Skeletal muscle satellite cell (primary cell): ENCODE results near the gene CAMK1D.

Experiments
- H3K27me3 ChIP-seq: 2 replicates; pipeline ENCODE4 v1.7.0; 2013; ENCODE audit warnings: low read length; ENCODE audit not compliant: control insufficient read depth, insufficient read depth
- H3K36me3 ChIP-seq: 2 replicates; pipeline ENCODE4 v1.7.0; 2013; ENCODE audit warnings: mild to moderate bottlenecking, control low read depth, low read length; ENCODE audit not compliant: insufficient read depth
- H3K4me1 ChIP-seq: 2 replicates; pipeline ENCODE4 v1.7.0; 2013; ENCODE audit warnings: low read length; ENCODE audit not compliant: control insufficient read depth, insufficient read depth
- H3K4me2 ChIP-seq: 2 replicates; pipeline ENCODE4 v1.7.0; 2013; ENCODE audit warnings: mild to moderate bottlenecking, low read length
- H3K4me3 ChIP-seq: 2 replicates; pipeline ENCODE4 v1.7.0; 2013; ENCODE audit warnings: low read length
- H3K9ac ChIP-seq: 2 replicates; pipeline ENCODE4 v1.7.0; 2013; ENCODE audit warnings: mild to moderate bottlenecking, low read depth, low read length, moderate library complexity
- H3K9me3 ChIP-seq: replicated peaks from 2 replicates; pipeline ENCODE4 v1.7.0; 2013; ENCODE audit warnings: mild to moderate bottlenecking, control low read depth, low read length

The CAMK1D gene

DNA sequence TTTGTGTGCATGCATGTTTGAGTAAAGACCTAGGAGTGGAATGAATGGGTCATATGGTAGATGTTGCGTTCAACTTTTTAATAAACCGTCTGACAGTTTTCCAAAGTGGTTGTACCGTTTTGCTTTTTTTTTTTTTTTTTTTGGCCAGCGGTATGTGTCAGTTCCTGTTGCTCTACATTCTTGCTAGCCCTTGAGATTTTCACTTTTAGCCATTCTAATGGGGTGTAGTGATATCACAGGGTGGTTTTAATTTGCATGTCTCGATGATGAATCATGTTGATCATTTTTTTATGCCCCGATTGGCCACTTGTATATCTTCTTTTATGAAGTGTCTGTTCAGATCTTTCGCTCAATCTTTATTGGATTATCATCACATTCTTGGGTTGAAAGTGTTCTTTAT lies 320.7 kb downstream of the CAMK1D start:
- H3K4me1 ChIP-seq, result no peaks in the 10 kb centered on the region
- no peaks in the 10 kb centered on the region for H3K9me3 ChIP-seq
- H3K27me3 ChIP-seq, result no peaks in the 10 kb centered on the region
- no peak overlapping the region for H3K4me3 ChIP-seq
- H3K36me3 ChIP-seq, result no peaks in the 10 kb centered on the region
- no peak overlapping the region for H3K9ac ChIP-seq
- H3K4me2 ChIP-seq, result no peak overlapping the region

- Histone ChIP-seq H3K4me2 (no peak overlapping the region), H3K27me3 (no peaks in the 10 kb centered on the region), H3K9ac (no peak overlapping the region), H3K9me3 (no peaks in the 10 kb centered on the region), H3K4me3 (no peak overlapping the region), H3K36me3 (no peaks in the 10 kb centered on the region), H3K4me1 (no peaks in the 10 kb centered on the region)
Observed at GRCh38 chr10:12675186-12675585, 325.8 kb downstream of the CAMK1D start.

GRCh38 chr10:12679636-12680035 lies 330.3 kb downstream of the CAMK1D start:
- Histone ChIP-seq H3K9me3 (no peaks in the 10 kb centered on the region), H3K4me1 (no peaks in the 10 kb centered on the region), H3K36me3 (no peaks in the 10 kb centered on the region)

DNA sequence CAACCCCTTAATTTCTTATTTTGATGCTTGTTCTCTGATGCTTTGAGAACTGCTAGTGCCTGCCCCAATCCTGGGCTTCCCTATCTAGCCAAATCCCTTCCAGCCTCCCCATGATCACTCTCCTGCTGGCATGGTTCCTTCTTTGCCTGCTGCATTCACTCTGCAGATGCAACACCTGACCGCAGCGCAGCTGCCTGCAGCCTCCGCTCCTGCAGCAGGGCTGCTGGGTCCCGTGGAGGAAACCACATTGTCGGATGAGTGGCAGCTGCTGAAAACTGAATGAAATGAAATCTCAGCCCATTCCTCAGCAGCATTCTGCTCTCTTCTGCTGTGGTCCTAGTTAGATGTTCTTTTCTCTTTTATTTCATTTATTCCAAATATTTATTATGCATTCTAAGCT lies 331.9 kb downstream of the CAMK1D start:
- no peaks in the 10 kb centered on the region for H3K27me3 ChIP-seq
- H3K9me3 ChIP-seq, result no peaks in the 10 kb centered on the region
- no peaks in the 10 kb centered on the region for H3K36me3 ChIP-seq
- peaks cover 9% of the 10 kb centered on the region for H3K4me1 ChIP-seq
- no peak overlapping the region for H3K9ac ChIP-seq
- H3K4me2 ChIP-seq, result no peak overlapping the region
- no peak overlapping the region for H3K4me3 ChIP-seq

More at GRCh38 chr10:12679636-12680035, 330.3 kb downstream of the CAMK1D start:
- no peaks in the 10 kb centered on the region for H3K27me3 ChIP-seq
- H3K4me3 ChIP-seq, result no peak overlapping the region
- H3K4me2 ChIP-seq, result no peak overlapping the region
- no peak overlapping the region for H3K9ac ChIP-seq

GRCh38 chr10:12684784-12685183 lies 335.4 kb downstream of the CAMK1D start:
- no peak overlapping the region for H3K4me3 ChIP-seq
- peaks cover 9% of the 10 kb centered on the region for H3K4me1 ChIP-seq
- H3K36me3 ChIP-seq, result no peaks in the 10 kb centered on the region
- H3K9ac ChIP-seq, result no peak overlapping the region
- no peaks in the 10 kb centered on the region for H3K9me3 ChIP-seq
- H3K27me3 ChIP-seq, result no peaks in the 10 kb centered on the region
- no peak overlapping the region for H3K4me2 ChIP-seq

- no peak overlapping the region for H3K9ac ChIP-seq
- no peaks in the 10 kb centered on the region for H3K27me3 ChIP-seq
- H3K4me2 ChIP-seq, result peak overlapping the region; percentile 29
- H3K36me3 ChIP-seq, result no peaks in the 10 kb centered on the region
- peaks cover 9% of the 10 kb centered on the region for H3K4me1 ChIP-seq
- no peak overlapping the region for H3K4me3 ChIP-seq
- no peaks in the 10 kb centered on the region for H3K9me3 ChIP-seq
Observed at GRCh38 chr10:12685261-12686058, 336.1 kb downstream of the CAMK1D start.

- Histone ChIP-seq H3K4me2 (no peak overlapping the region), H3K4me1 (peaks cover 9% of the 10 kb centered on the region), H3K36me3 (no peaks in the 10 kb centered on the region), H3K9me3 (no peaks in the 10 kb centered on the region), H3K27me3 (no peaks in the 10 kb centered on the region), H3K9ac (no peak overlapping the region), H3K4me3 (no peak overlapping the region)
Observed at GRCh38 chr10:12687996-12688395, 338.6 kb downstream of the CAMK1D start.

DNA sequence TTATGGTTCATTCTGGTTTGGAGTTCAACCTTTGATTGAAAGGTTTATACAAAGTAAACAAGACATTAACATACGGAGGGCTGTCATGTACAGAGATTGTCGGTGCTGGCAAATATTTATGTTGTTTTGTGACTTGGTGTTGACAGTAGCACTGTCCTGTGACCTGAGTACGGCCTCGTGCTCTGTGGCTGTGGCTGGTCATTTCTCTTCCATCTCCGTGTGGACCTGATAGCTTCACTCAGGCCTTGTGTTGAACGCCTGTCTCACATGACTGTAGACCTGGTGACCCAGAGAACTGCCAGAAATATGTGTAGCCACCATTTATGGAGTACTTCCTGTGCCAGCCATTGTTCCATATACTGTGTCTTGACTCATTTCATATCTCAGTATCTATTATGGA lies 340.5 kb downstream of the CAMK1D start:
- no peaks in the 10 kb centered on the region for H3K27me3 ChIP-seq
- H3K4me2 ChIP-seq, result no peak overlapping the region
- no peak overlapping the region for H3K4me3 ChIP-seq
- H3K4me1 ChIP-seq, result peaks cover 9% of the 10 kb centered on the region
- no peaks in the 10 kb centered on the region for H3K36me3 ChIP-seq
- H3K9ac ChIP-seq, result no peak overlapping the region
- H3K9me3 ChIP-seq, result no peaks in the 10 kb centered on the region

- Histone ChIP-seq H3K27me3 (no peaks in the 10 kb centered on the region), H3K9me3 (no peaks in the 10 kb centered on the region), H3K4me1 (peaks cover 4% of the 10 kb centered on the region), H3K4me2 (no peak overlapping the region), H3K36me3 (no peaks in the 10 kb centered on the region), H3K9ac (no peak overlapping the region), H3K4me3 (no peak overlapping the region)
Observed at GRCh38 chr10:12690525-12691126, 341.3 kb downstream of the CAMK1D start.

- Histone ChIP-seq H3K4me3 (no peak overlapping the region), H3K9me3 (no peaks in the 10 kb centered on the region), H3K4me1 (no peaks in the 10 kb centered on the region), H3K36me3 (no peaks in the 10 kb centered on the region), H3K4me2 (no peak overlapping the region), H3K9ac (no peak overlapping the region), H3K27me3 (no peaks in the 10 kb centered on the region)
Observed at GRCh38 chr10:12691596-12691995, 342.2 kb downstream of the CAMK1D start.

DNA sequence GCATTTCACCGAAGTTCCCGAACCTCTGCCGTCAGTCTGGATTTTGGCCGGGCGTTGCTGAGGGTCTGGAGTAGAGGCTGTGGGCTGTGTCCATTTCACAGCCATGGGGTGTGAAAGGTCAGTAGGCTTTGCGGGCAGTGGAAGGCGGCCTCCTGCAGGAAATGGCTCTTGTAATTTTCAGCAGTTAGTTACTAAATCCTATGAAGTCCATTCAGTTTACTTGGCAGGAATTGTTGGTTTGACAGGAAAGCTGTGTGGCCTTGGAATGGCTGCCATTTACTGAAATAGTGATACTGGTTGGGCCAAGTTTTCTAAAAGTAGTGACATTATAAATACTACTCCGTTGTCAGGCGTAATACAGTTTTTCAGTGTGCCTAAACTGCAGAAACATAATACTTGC lies 348.4 kb downstream of the CAMK1D start:
- no peaks in the 10 kb centered on the region for H3K4me1 ChIP-seq
- no peak overlapping the region for H3K9ac ChIP-seq
- no peaks in the 10 kb centered on the region for H3K27me3 ChIP-seq
- no peak overlapping the region for H3K4me2 ChIP-seq
- no peaks in the 10 kb centered on the region for H3K36me3 ChIP-seq
- H3K4me3 ChIP-seq, result no peak overlapping the region
- no peaks in the 10 kb centered on the region for H3K9me3 ChIP-seq

DNA sequence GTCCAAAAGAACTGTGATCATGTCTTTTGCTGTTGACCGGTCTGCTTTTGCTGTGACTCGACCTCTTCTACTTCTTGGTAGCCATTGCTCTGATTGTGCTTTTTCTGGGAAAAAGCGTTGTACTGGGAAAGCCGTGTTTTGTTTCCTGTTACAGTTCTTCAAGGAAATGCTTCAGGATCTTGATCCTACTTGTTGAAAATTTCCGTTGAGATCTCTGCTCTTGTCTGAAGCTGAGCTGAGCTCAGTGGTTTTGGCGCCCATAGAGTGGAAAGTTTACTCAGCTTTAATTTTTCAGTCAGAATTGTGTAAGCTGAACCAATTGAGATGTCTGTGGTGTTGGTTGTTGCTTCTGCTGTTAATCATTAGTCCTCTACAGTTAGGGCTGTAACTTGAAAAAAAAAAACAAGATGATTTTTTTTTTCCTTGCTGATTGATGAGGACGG lies 349.9 kb downstream of the CAMK1D start:
- Histone ChIP-seq H3K36me3 (no peaks in the 10 kb centered on the region), H3K9me3 (no peaks in the 10 kb centered on the region), H3K4me1 (peaks cover 12% of the 10 kb centered on the region), H3K27me3 (no peaks in the 10 kb centered on the region), H3K9ac (no peak overlapping the region), H3K4me2 (no peak overlapping the region), H3K4me3 (no peak overlapping the region)
